ENCODE measurements around the gene ELL2.

DNA sequence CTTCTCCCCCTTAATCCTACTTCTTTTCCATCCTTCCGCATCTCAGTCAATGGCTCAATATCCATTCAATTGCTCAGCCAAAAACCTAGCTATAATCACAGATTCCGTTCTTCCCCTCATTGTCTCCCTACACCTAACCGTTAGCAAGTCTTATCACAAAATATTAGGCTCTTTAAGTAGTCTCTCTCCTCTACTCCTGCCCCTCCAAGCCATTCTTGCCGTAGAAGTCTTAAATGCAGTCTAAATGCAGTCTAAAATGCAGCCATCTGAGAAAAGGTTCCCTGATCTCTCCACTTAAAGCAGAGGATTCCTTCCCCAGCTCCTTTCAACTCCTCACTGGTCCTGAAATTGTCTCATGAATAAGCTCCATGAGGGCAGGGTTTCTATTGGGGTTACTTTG, 57.8 kb downstream of the ELL2 start:
- TF ChIP-seq POLR2AphosphoS5 (IDR thresholded peaks at IDR 0.05), result no peak
- TF ChIP-seq, protein P1, sequence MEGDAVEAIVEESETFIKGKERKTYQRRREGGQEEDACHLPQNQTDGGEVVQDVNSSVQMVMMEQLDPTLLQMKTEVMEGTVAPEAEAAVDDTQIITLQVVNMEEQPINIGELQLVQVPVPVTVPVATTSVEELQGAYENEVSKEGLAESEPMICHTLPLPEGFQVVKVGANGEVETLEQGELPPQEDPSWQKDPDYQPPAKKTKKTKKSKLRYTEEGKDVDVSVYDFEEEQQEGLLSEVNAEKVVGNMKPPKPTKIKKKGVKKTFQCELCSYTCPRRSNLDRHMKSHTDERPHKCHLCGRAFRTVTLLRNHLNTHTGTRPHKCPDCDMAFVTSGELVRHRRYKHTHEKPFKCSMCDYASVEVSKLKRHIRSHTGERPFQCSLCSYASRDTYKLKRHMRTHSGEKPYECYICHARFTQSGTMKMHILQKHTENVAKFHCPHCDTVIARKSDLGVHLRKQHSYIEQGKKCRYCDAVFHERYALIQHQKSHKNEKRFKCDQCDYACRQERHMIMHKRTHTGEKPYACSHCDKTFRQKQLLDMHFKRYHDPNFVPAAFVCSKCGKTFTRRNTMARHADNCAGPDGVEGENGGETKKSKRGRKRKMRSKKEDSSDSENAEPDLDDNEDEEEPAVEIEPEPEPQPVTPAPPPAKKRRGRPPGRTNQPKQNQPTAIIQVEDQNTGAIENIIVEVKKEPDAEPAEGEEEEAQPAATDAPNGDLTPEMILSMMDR (IDR thresholded peaks at IDR 0.05), result no peak

All from prostate gland (tissue), 2 donors.